ENCODE results near the gene LRBA.

GRCh38 chr4:151014521-151015458 is at the start of gene LRBA:
- no peak for TF ChIP-seq CTCF (IDR thresholded peaks at IDR 0.05)
- TF ChIP-seq POLR2A (IDR thresholded peaks at IDR 0.05): no peak

Measured in body of pancreas (tissue), 4 donors.